Sigmoid colon (tissue), 4 donors: ENCODE data around the gene ZNF776.

Experiments
- CTCF ChIP-seq, 4 experiments: fragments of 450-650 bp in 3 of 4; fragments of 200-600 bp in 1 of 4; IDR thresholded peaks; one replicate each; pipeline ENCODE4 v1.5.1; 2016 to 2019; ENCODE audit warnings: antibody characterized with exemption in 4 of 4, mild to moderate bottlenecking in 3 of 4, moderate library complexity in 2 of 4
- POLR2A ChIP-seq, 2 donors: fragments of 450-650 bp; IDR thresholded peaks; one replicate each; pipeline ENCODE4 v1.6.1; 2016; ENCODE audit warnings: antibody characterized with exemption in 2 of 2, mild to moderate bottlenecking in 2 of 2, moderate library complexity in 2 of 2
- POLR2AphosphoS5 ChIP-seq, 4 donors: sonication (generic); formaldehyde crosslinking; IDR thresholded peaks; one replicate each; pipeline ENCODE4 v1.6.1; 2017; ENCODE audit warnings: antibody characterized with exemption in 4 of 4

GRCh38 chr19:57802269-57802668 lies 55.7 kb downstream of the ZNF776 start:
- TF ChIP-seq CTCF (IDR thresholded peaks at IDR 0.05) (no peak), POLR2AphosphoS5 (IDR thresholded peaks at IDR 0.05) (no peak), POLR2A (IDR thresholded peaks at IDR 0.05) (no peak)
